GM21447 (cell line): Measurements from ENCODE around the gene GLS.

Source experiments
- ATAC-seq: cut with Tn5 transposase; IDR thresholded peaks from one replicate; pipeline ENCODE4 v1.9.1; 2021; ENCODE audit not compliant: unreplicated experiment

Gene GLS

GRCh38 chr2:190968522-190968921 lies 87.9 kb downstream of the GLS start:
- ATAC-seq: no peak

DNA sequence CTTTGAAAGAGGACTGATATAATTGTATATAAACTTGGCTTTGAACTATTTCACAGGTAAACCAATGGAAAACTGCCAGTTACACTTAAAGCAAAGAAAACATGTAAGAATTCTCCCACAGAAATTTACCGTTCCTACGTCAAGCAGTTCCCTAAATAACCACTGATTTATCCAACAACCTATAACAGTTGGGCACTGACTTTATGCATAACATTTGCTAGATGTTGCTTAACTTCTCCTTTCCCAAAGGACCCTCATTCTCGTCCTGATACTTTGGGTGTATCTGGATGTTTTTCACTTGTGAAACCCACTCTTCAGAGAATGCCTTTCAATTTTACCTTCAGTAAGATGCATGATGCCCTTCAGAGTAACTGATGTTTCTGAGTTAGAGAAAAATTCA lies 89.5 kb downstream of the GLS start:
- ATAC-seq: no peak

GRCh38 chr2:190970873-190971506 lies 90.4 kb downstream of the GLS start:
- ATAC-seq: no peak

DNA sequence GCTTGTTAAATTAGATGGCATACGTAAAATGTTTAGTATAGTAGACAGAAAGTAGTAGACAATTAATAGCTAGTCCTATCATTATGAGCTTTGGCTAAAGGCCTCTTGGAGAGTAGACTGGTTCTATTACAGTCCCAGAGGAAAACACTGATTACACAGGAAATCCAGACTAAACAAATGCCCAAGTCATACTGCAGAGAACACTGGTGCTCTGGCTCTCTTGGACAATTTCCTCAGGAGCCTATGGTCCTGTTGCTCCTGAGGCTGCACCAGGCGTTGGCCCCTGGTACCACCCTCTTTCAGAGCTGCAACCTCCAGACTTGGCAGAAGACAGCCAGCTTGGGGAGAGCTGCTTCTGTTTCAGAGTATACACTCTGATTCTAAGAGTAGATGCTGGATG lies 91.6 kb downstream of the GLS start:
- ATAC-seq: no peak

- no peak for ATAC-seq
Measured at GRCh38 chr2:190972846-190973245, 92.2 kb downstream of the GLS start.

- no peak for ATAC-seq
Measured at GRCh38 chr2:190973262-190973661, 92.6 kb downstream of the GLS start.

- no peak for ATAC-seq
Measured at GRCh38 chr2:190973726-190974628, 93.4 kb downstream of the GLS start.

GRCh38 chr2:190974629-190975361 lies 94.2 kb downstream of the GLS start:
- no peak for ATAC-seq

- no peak for ATAC-seq
Measured at GRCh38 chr2:190976521-190976920, 95.9 kb downstream of the GLS start.

GRCh38 chr2:190977505-190977904 lies 96.9 kb downstream of the GLS start:
- no peak for ATAC-seq

GRCh38 chr2:190978389-190979053 lies 97.9 kb downstream of the GLS start:
- ATAC-seq: no peak

DNA sequence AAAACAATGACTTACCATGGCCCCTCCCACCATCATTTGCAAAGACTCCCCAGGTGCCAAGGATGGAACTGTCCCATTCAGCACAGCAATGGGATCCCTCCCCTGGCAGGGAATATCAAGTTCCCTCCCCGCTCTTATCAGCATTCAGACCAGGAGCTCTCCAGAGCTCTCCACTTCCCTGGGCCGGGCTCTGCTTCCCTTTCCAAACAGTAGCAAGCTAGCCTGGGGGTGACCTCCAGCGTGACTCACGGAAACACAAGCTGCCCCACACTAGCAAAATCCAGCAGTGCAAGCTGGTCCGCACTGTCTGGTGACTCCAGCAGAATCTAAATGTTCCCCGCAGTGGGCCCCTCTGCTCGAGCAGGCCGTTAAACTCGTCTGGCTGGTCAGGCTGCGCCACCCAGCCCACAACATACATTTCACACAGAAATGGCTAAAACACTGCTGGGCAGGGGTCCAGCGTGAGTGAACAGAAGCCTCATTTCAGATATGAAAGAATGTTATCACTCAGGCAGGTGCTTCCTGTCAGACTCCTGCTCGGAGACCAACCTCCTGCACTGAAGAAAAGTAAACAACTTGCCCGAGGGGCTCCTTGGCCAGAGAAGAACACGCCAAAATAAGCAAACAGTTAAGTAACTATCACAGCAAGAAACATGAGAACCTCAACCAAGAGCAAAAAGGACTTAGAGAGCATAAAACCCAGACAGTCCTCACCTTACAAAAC lies 99.4 kb downstream of the GLS start:
- no peak for ATAC-seq

DNA sequence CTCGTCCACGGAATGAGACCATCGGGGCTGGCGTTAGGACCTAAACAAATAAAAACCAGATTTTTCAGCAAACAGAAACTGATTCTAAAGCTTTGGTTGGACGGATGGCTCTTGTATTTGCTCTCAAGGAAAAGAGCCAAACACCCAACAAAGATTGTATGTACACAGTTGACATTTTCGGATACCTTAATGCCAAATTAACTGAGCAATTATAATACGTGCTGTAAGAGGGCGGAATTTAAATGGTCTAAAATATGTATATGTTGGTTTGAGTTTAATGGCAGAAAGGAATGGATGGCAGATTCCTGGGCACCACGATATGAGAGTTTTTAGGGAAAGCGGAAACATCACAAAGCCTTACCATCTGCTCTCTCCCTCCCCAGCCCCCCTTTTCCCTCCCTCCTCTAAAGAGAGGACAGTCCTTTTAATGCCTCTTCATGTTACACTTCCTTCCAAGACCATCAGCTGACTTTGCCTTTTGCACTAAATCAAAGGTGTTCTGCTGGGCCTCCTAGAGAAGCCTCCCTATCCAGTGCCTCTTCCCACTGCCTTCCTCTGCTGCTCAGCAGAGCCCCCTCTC lies 100.1 kb downstream of the GLS start:
- ATAC-seq: no peak

DNA sequence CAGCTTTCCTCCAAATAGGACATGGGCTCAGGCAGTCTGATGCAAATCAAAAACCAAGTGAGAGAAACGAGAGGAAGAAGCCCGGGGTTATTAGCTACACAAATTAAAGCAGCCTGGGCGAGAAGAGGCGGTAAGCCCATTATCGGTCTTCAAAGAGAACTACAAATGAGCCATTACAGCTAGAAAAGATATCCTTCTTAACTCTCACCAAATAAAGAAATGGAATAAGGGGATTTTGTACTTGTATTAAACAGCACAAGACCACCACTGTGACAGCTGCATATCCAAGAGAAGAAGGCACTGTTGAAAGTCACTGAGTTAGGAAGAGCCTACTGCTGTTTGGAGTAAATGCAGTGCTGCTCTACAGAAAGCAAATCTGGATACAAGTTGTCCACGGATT lies 100.7 kb downstream of the GLS start:
- ATAC-seq: no peak

- no peak for ATAC-seq
Measured at GRCh38 chr2:190981733-190982132, 101.1 kb downstream of the GLS start.

GRCh38 chr2:190982262-190983034 lies 101.8 kb downstream of the GLS start:
- ATAC-seq: no peak

- no peak for ATAC-seq
Measured at GRCh38 chr2:190984595-190984994, 104.0 kb downstream of the GLS start.

GRCh38 chr2:190986221-190986953 lies 105.8 kb downstream of the GLS start:
- ATAC-seq: no peak

GRCh38 chr2:190987116-190987515 lies 106.5 kb downstream of the GLS start:
- ATAC-seq: no peak
